ENCODE results near the gene CHRNE.

Gene CHRNE

GRCh38 chr17:4939546-4939795 lies 36.6 kb upstream of the CHRNE start:
- Histone ChIP-seq H3K9me3 (ENCODE audit: control insufficient read depth, low read length) (no peaks in the 10 kb centered on the region), H3K27ac (ENCODE audit: low read depth, low read length, severe bottlenecking) (peak overlapping the region; percentile 93), H3K36me3 (ENCODE audit: control insufficient read depth, insufficient read depth, low read length) (peaks cover 62% of the 10 kb centered on the region), H3K4me1 (ENCODE audit: control insufficient read depth, insufficient read depth, low read length, poor library complexity, severe bottlenecking) (peaks cover 35% of the 10 kb centered on the region), H3K4me3 (ENCODE audit: extremely low read depth, insufficient read depth, low read length, poor library complexity, severe bottlenecking) (peak overlapping the region; percentile 81)
- 0 to 1% methylated on average over 16 of the region's 16 CpGs for WGBS, 2 experiments (ENCODE audit: insufficient coverage in 2 of 2)

GRCh38 chr17:4938688-4939545 lies 36.0 kb upstream of the CHRNE start:
- peak overlapping the region; percentile 81 for H3K4me3 ChIP-seq (ENCODE audit: extremely low read depth, insufficient read depth, low read length, poor library complexity, severe bottlenecking)
- H3K36me3 ChIP-seq (ENCODE audit: control insufficient read depth, insufficient read depth, low read length) = peaks cover 57% of the 10 kb centered on the region
- 67 to 76% methylated on average over 19 of the region's 19 CpGs for WGBS, 2 experiments (ENCODE audit: insufficient coverage in 2 of 2)
- no peaks in the 10 kb centered on the region for H3K9me3 ChIP-seq (ENCODE audit: control insufficient read depth, low read length)
- peaks cover 29% of the 10 kb centered on the region for H3K4me1 ChIP-seq (ENCODE audit: control insufficient read depth, insufficient read depth, low read length, poor library complexity, severe bottlenecking)
- H3K27ac ChIP-seq (ENCODE audit: low read depth, low read length, severe bottlenecking) = peak overlapping the region; percentile 93

GRCh38 chr17:4938069-4938491 lies 35.2 kb upstream of the CHRNE start:
- Histone ChIP-seq H3K9me3 (ENCODE audit: control insufficient read depth, low read length) (no peaks in the 10 kb centered on the region), H3K4me1 (ENCODE audit: control insufficient read depth, insufficient read depth, low read length, poor library complexity, severe bottlenecking) (peaks cover 24% of the 10 kb centered on the region), H3K27ac (ENCODE audit: low read depth, low read length, severe bottlenecking) (no peak overlapping the region), H3K4me3 (ENCODE audit: extremely low read depth, insufficient read depth, low read length, poor library complexity, severe bottlenecking) (no peak overlapping the region), H3K36me3 (ENCODE audit: control insufficient read depth, insufficient read depth, low read length) (peaks cover 48% of the 10 kb centered on the region)
- 95 to 96% methylated on average over 5 of the region's 11 CpGs for WGBS, 2 experiments (ENCODE audit: insufficient coverage in 2 of 2)

GRCh38 chr17:4937553-4937952 lies 34.7 kb upstream of the CHRNE start:
- Histone ChIP-seq H3K27ac (ENCODE audit: low read depth, low read length, severe bottlenecking) (no peak overlapping the region), H3K9me3 (ENCODE audit: control insufficient read depth, low read length) (no peaks in the 10 kb centered on the region), H3K36me3 (ENCODE audit: control insufficient read depth, insufficient read depth, low read length) (peaks cover 43% of the 10 kb centered on the region), H3K4me1 (ENCODE audit: control insufficient read depth, insufficient read depth, low read length, poor library complexity, severe bottlenecking) (peaks cover 19% of the 10 kb centered on the region), H3K4me3 (ENCODE audit: extremely low read depth, insufficient read depth, low read length, poor library complexity, severe bottlenecking) (no peak overlapping the region)
- WGBS, 2 experiments (ENCODE audit: insufficient coverage in 2 of 2) = 93 to 99% methylated on average over 15 to 16 of the region's 16 CpGs

- Histone ChIP-seq H3K36me3 (ENCODE audit: control insufficient read depth, insufficient read depth, low read length) (peaks cover 35% of the 10 kb centered on the region), H3K4me1 (ENCODE audit: control insufficient read depth, insufficient read depth, low read length, poor library complexity, severe bottlenecking) (peaks cover 9% of the 10 kb centered on the region), H3K9me3 (ENCODE audit: control insufficient read depth, low read length) (no peaks in the 10 kb centered on the region), H3K27ac (ENCODE audit: low read depth, low read length, severe bottlenecking) (no peak overlapping the region), H3K4me3 (ENCODE audit: extremely low read depth, insufficient read depth, low read length, poor library complexity, severe bottlenecking) (no peak overlapping the region)
- WGBS, 2 experiments (ENCODE audit: insufficient coverage in 2 of 2) = 96 to 97% methylated on average over 3 of the region's 3 CpGs
Measured at GRCh38 chr17:4936436-4936835, 33.5 kb upstream of the CHRNE start.

- H3K4me1 ChIP-seq (ENCODE audit: control insufficient read depth, insufficient read depth, low read length, poor library complexity, severe bottlenecking) = peaks cover 5% of the 10 kb centered on the region
- H3K9me3 ChIP-seq (ENCODE audit: control insufficient read depth, low read length) = no peaks in the 10 kb centered on the region
- H3K36me3 ChIP-seq (ENCODE audit: control insufficient read depth, insufficient read depth, low read length) = peaks cover 39% of the 10 kb centered on the region
- H3K27ac ChIP-seq (ENCODE audit: low read depth, low read length, severe bottlenecking) = no peak overlapping the region
- no peak overlapping the region for H3K4me3 ChIP-seq (ENCODE audit: extremely low read depth, insufficient read depth, low read length, poor library complexity, severe bottlenecking)
Measured at GRCh38 chr17:4935650-4936049, 32.8 kb upstream of the CHRNE start.

- Histone ChIP-seq H3K4me1 (ENCODE audit: control insufficient read depth, insufficient read depth, low read length, poor library complexity, severe bottlenecking) (peaks cover 5% of the 10 kb centered on the region), H3K9me3 (ENCODE audit: control insufficient read depth, low read length) (no peaks in the 10 kb centered on the region), H3K36me3 (ENCODE audit: control insufficient read depth, insufficient read depth, low read length) (peaks cover 39% of the 10 kb centered on the region), H3K27ac (ENCODE audit: low read depth, low read length, severe bottlenecking) (peak overlapping the region; percentile 37), H3K4me3 (ENCODE audit: extremely low read depth, insufficient read depth, low read length, poor library complexity, severe bottlenecking) (no peak overlapping the region)
- 45 to 67% methylated on average over 10 to 12 of the region's 14 CpGs for WGBS, 2 experiments (ENCODE audit: insufficient coverage in 2 of 2)
Measured at GRCh38 chr17:4934173-4934979, 31.5 kb upstream of the CHRNE start.

- Histone ChIP-seq H3K4me1 (ENCODE audit: control insufficient read depth, insufficient read depth, low read length, poor library complexity, severe bottlenecking) (peaks cover 1% of the 10 kb centered on the region), H3K4me3 (ENCODE audit: extremely low read depth, insufficient read depth, low read length, poor library complexity, severe bottlenecking) (no peak overlapping the region), H3K36me3 (ENCODE audit: control insufficient read depth, insufficient read depth, low read length) (peaks cover 39% of the 10 kb centered on the region), H3K9me3 (ENCODE audit: control insufficient read depth, low read length) (no peaks in the 10 kb centered on the region), H3K27ac (ENCODE audit: low read depth, low read length, severe bottlenecking) (no peak overlapping the region)
- 96 to 100% methylated on average over 3 to 7 of the region's 16 CpGs for WGBS, 2 experiments (ENCODE audit: insufficient coverage in 2 of 2)
Measured at GRCh38 chr17:4933646-4934045, 30.7 kb upstream of the CHRNE start.

- Histone ChIP-seq H3K4me3 (ENCODE audit: extremely low read depth, insufficient read depth, low read length, poor library complexity, severe bottlenecking) (no peak overlapping the region), H3K27ac (ENCODE audit: low read depth, low read length, severe bottlenecking) (no peak overlapping the region), H3K4me1 (ENCODE audit: control insufficient read depth, insufficient read depth, low read length, poor library complexity, severe bottlenecking) (no peaks in the 10 kb centered on the region), H3K36me3 (ENCODE audit: control insufficient read depth, insufficient read depth, low read length) (peaks cover 33% of the 10 kb centered on the region), H3K9me3 (ENCODE audit: control insufficient read depth, low read length) (no peaks in the 10 kb centered on the region)
- 91 to 94% methylated on average over 12 of the region's 12 CpGs for WGBS, 2 experiments (ENCODE audit: insufficient coverage in 2 of 2)
Measured at GRCh38 chr17:4932756-4933155, 29.9 kb upstream of the CHRNE start.

- WGBS, 2 experiments (ENCODE audit: insufficient coverage in 2 of 2) = 97 to 98% methylated on average over 6 to 9 of the region's 14 CpGs
- Histone ChIP-seq H3K4me1 (ENCODE audit: control insufficient read depth, insufficient read depth, low read length, poor library complexity, severe bottlenecking) (no peaks in the 10 kb centered on the region), H3K36me3 (ENCODE audit: control insufficient read depth, insufficient read depth, low read length) (peaks cover 25% of the 10 kb centered on the region), H3K4me3 (ENCODE audit: extremely low read depth, insufficient read depth, low read length, poor library complexity, severe bottlenecking) (no peak within 1 kb of the TSS), H3K9me3 (ENCODE audit: control insufficient read depth, low read length) (no peaks in the 10 kb centered on the region), H3K27ac (ENCODE audit: low read depth, low read length, severe bottlenecking) (no peak within 1 kb of the TSS)
Measured at GRCh38 chr17:4931963-4932362, 29.1 kb upstream of the CHRNE start, which contains the start of gene GP1BA. TSS of gene GP1BA (plus strand) at chr17:4932277. CDS start at chr17:4932605, 328 bp downstream.

GRCh38 chr17:4928881-4929280 lies 26.0 kb upstream of the CHRNE start:
- Histone ChIP-seq H3K9me3 (ENCODE audit: control insufficient read depth, low read length) (no peaks in the 10 kb centered on the region), H3K36me3 (ENCODE audit: control insufficient read depth, insufficient read depth, low read length) (peaks cover 6% of the 10 kb centered on the region), H3K27ac (ENCODE audit: low read depth, low read length, severe bottlenecking) (no peak overlapping the region), H3K4me3 (ENCODE audit: extremely low read depth, insufficient read depth, low read length, poor library complexity, severe bottlenecking) (no peak overlapping the region), H3K4me1 (ENCODE audit: control insufficient read depth, insufficient read depth, low read length, poor library complexity, severe bottlenecking) (no peaks in the 10 kb centered on the region)
- 92 to 98% methylated on average over 14 to 15 of the region's 18 CpGs for WGBS, 2 experiments (ENCODE audit: insufficient coverage in 2 of 2)
